ENCODE measurements around the gene GATA5.

The GATA5 gene

DNA sequence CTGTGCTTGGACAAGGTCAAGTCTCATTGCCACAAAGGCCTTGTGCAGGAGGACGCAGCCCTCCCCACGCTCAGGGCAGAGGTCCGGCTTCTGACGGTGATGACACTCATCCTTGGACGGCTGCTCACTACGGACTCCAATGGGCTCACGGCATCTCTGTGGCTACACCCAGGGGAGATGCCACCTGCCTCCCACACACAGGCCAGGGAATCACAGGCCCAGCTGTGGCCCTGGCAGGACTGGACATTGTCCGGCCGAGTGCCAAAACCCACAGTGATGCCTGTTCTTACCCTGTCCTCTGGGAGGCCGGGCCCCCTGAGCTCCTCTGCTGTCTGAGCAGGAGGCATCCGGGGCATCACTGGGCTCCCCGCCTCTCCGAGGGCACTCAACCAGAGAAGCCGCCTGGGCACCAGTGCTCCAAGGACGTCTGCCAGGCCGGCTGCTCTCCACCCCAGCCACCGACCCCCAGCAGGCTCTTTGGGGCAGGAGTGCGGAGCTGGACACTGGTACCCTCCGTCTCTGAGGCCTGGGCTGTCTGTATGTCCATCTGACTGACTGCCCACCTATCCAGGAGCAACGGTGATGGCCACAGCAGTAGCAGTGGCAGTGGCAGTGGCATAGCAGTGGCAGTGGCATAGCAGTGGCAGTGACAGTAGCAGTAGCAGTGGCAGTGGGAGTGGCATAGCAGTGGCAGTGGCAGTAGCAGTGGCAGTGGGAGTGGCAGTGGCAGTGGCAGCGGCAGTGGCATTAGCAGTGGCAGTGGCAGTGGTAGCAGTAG, 50.3 kb downstream of the GATA5 start:
- in situ Hi-C loops (cut with HindIII; ENCODE audit: low pct_ligation_motif_present, low sequenced_read_pairs) = loop anchor here (25.0 kb wide), 1 partner anchor 112 kb away; no protein-coding TSS in a partner anchor
- Histone ChIP-seq H3K4me3 (ENCODE audit: low read depth, low read length) (no peak overlapping the region), H3K36me3 (replicated peaks) (no peaks in the 10 kb centered on the region), H3K27ac (no peak overlapping the region), H3K27me3 (replicated peaks) (peaks cover 2% of the 10 kb centered on the region)
- no peak for DNase-seq
- TF ChIP-seq, protein P1, sequence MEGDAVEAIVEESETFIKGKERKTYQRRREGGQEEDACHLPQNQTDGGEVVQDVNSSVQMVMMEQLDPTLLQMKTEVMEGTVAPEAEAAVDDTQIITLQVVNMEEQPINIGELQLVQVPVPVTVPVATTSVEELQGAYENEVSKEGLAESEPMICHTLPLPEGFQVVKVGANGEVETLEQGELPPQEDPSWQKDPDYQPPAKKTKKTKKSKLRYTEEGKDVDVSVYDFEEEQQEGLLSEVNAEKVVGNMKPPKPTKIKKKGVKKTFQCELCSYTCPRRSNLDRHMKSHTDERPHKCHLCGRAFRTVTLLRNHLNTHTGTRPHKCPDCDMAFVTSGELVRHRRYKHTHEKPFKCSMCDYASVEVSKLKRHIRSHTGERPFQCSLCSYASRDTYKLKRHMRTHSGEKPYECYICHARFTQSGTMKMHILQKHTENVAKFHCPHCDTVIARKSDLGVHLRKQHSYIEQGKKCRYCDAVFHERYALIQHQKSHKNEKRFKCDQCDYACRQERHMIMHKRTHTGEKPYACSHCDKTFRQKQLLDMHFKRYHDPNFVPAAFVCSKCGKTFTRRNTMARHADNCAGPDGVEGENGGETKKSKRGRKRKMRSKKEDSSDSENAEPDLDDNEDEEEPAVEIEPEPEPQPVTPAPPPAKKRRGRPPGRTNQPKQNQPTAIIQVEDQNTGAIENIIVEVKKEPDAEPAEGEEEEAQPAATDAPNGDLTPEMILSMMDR (IDR thresholded peaks at IDR 0.05; ENCODE audit: low read depth, low read length, missing control alignments) = no peak

DNA sequence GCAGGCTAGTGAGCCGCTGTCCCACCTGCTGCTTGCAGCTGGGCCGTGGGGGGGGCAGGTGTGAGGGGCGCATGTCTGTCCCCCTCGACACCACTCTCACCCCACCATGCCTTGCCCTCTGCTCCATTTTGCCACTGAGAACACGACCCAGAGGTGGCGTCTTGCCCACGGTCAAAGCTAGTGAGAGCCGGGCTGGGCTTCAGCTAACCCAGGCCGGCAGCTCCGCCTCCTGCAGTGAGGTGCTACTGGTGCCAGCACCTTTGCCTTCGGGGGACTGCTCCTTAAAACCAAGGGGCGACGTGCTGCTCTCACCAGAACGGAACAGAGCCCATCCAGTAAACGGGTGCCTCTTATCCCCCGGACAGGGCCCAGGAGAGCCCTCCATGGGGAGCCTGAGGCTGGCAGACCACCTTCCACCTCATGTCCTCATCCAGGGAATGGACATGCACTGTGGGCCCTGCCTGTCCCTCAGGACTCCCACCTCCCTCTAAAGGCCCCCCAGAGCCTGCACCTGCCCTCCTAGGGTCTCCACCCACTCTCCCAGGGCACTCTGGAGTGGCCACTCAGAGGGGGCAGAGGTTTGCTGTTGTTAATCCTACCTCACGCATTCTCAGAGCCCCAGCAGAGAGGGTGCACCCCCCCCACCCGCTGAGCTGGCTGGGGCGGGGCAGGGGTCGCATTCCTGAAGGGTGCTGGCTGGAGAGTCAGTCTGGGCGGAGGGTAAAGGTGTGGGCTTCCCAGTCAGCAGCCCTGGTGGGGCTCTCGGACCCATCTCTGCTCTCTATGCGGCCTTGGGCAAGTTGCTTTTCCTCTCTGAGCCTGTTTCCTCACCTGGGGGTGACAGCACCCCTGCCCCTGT, 51.3 kb downstream of the GATA5 start:
- Histone ChIP-seq H3K36me3 (replicated peaks) (no peaks in the 10 kb centered on the region), H3K27me3 (replicated peaks) (peaks cover 2% of the 10 kb centered on the region), H3K27ac (no peak overlapping the region), H3K4me3 (ENCODE audit: low read depth, low read length) (no peak overlapping the region)
- in situ Hi-C loops (cut with HindIII; ENCODE audit: low pct_ligation_motif_present, low sequenced_read_pairs) = loop anchor here (25.0 kb wide), 1 partner anchor 113 kb away; no protein-coding TSS in a partner anchor
- TF ChIP-seq, protein P1 (IDR thresholded peaks at IDR 0.05; ENCODE audit: low read depth, low read length, missing control alignments) = no peak
- DNase-seq = no peak

DNA sequence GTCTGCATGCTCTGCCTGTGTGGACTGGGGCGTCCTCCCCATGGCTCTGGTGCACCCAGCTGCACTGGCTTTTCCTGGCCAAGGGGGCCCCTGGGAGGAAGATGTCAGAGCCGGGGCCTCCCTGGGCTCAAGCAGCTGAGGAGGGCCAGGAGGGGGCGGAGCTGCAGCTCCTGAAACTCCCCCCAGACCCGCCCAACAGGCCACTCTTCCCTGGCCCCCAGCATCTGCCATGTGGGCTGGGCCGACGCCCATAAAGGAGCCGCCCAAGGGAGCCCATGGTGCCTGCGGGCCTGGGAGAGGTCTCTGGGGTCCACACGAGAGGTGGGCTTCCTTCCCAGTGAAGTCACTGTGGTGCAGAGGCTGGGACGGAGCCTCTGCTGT, 52.5 kb downstream of the GATA5 start:
- H3K36me3 ChIP-seq (replicated peaks) = no peaks in the 10 kb centered on the region
- no peak overlapping the region for H3K27ac ChIP-seq
- in situ Hi-C loops (cut with HindIII; ENCODE audit: low pct_ligation_motif_present, low sequenced_read_pairs) = no loop called here
- DNase-seq = no peak
- H3K4me3 ChIP-seq (ENCODE audit: low read depth, low read length) = no peak overlapping the region
- H3K27me3 ChIP-seq (replicated peaks) = peaks cover 2% of the 10 kb centered on the region
- TF ChIP-seq, protein P1 (IDR thresholded peaks at IDR 0.05; ENCODE audit: low read depth, low read length, missing control alignments) = no peak

DNA sequence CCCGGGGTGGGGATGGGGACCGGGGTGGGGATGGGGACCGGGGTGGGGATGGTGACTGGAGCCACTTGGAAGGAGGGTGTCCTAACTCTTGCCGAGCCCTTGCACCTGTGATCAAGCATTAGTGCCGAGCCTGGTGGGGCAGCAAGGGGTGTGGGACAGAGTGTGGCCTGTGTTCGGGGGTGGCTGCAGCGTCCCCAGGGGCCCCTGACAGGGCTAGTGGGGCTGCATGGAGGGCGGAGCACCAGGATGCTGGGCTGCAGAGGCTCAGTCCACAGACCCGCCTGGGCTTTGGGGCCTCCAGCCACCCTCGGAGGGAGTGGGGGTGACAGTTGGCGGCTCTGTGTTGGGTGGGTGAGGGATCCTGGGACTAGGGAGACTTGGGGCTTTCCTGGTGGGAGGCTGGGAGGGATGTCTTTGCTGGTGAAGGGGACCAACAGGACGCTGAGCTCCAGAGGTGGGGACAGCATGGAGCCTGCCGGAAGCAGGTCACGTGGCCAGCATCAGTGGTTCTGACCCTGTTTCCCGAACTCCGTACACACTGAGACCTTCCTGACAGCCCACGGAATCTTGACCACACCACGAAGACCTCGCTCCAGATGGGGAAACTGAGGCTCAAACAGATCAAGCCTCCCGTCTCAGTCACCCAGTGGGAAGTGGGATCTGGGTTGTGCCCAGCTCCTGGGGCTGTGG, 53.0 kb downstream of the GATA5 start:
- no peak overlapping the region for H3K4me3 ChIP-seq (ENCODE audit: low read depth, low read length)
- TF ChIP-seq, protein P1 (IDR thresholded peaks at IDR 0.05; ENCODE audit: low read depth, low read length, missing control alignments) = no peak
- no peaks in the 10 kb centered on the region for H3K36me3 ChIP-seq (replicated peaks)
- no peak for DNase-seq
- in situ Hi-C loops (cut with HindIII; ENCODE audit: low pct_ligation_motif_present, low sequenced_read_pairs) = no loop called here
- no peak overlapping the region for H3K27ac ChIP-seq
- H3K27me3 ChIP-seq (replicated peaks) = peaks cover 2% of the 10 kb centered on the region

DNA sequence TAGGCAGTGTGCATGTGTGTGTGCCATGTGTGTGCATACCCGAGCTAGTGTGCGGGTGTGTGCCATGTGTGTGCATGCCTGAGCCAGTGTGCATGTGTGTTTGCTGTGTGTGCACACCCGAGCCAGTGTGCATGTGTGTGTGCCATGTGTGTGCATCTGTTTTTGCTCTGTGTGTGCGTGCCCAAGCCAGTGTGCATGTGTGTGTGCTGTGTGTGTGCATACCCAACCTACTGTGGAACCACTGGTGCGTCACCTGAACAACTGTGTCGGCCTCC, 54.1 kb downstream of the GATA5 start:
- Histone ChIP-seq H3K27me3 (replicated peaks) (peaks cover 2% of the 10 kb centered on the region), H3K27ac (no peak overlapping the region), H3K36me3 (replicated peaks) (no peaks in the 10 kb centered on the region), H3K4me3 (ENCODE audit: low read depth, low read length) (no peak overlapping the region)
- in situ Hi-C loops (cut with HindIII; ENCODE audit: low pct_ligation_motif_present, low sequenced_read_pairs) = no loop called here
- no peak for DNase-seq
- TF ChIP-seq, protein P1 (IDR thresholded peaks at IDR 0.05; ENCODE audit: low read depth, low read length, missing control alignments) = no peak
